HAP-1 (cell line): ENCODE results near the gene PGM1.
"Not testable (repeated sequence)": the region's sequence is repeated elsewhere in the genome, so short reads cannot be mapped to it uniquely, and the experiment has no call there.

Source experiments
- DNase-seq, 2 experiments: peaks; one replicate each; pipeline ENCODE4 v3.0.0-alpha.2; 2016 to 2020; ENCODE audit warnings: low spot score in 2 of 2
- H3K27me3 ChIP-seq: fragments of 250-450 bp; sonication (Bioruptor Pico); 2 replicates; pipeline ENCODE4 v1.5.1; 2020; ENCODE audit warnings: low read depth, mild to moderate bottlenecking, moderate library complexity
- H3K36me3 ChIP-seq: fragments of 250-450 bp; sonication (Bioruptor Pico); replicated peaks from 2 replicates; pipeline ENCODE4 v1.5.1; 2020; ENCODE audit warnings: mild to moderate bottlenecking
- H3K4me1 ChIP-seq: fragments of 250-450 bp; sonication (Bioruptor Pico); 2 replicates; pipeline ENCODE4 v1.5.1; 2020; ENCODE audit warnings: mild to moderate bottlenecking
- H3K4me3 ChIP-seq: fragments of 250-450 bp; sonication (Bioruptor Pico); 2 replicates; pipeline ENCODE4 v1.5.1; 2020; ENCODE audit warnings: mild to moderate bottlenecking, moderate library complexity
- H3K9me3 ChIP-seq: fragments of 250-450 bp; sonication (Bioruptor Pico); 2 replicates; pipeline ENCODE4 v1.5.1; 2020; ENCODE audit warnings: mild to moderate bottlenecking, moderate library complexity
- in situ Hi-C: fragments of 300-500 bp; cut with MboI; formaldehyde crosslinking; loops from 3 replicates; pipeline ENCODE4 v1.14.3; 2020; ENCODE audit warnings: low sequenced_read_pairs, inconsistent platforms, mixed read lengths

Gene PGM1

GRCh38 chr1:63593303-63593885 is at the start of gene PGM1:
Gene PGM1 (plus strand): TSS chr1:63593411. CDS start chr1:63593489, 78 bp downstream.
- H3K36me3 ChIP-seq, result no peaks in the 10 kb centered on the region
- no peaks in the 10 kb centered on the region for H3K9me3 ChIP-seq
- peak; percentile 46 to 81 for DNase-seq
- peaks cover 4% of the 10 kb centered on the region; the same call in 1 of the 2 replicates for H3K4me1 ChIP-seq
- H3K27me3 ChIP-seq, result no peaks in the 10 kb centered on the region
- H3K4me3 ChIP-seq, result peak within 1 kb of the TSS; percentile 69
- in situ Hi-C loops, result no loop called here

- in situ Hi-C loops, result no loop called here
Observed at GRCh38 chr1:63545780-63546179, 47.4 kb upstream of the PGM1 start.

DNA sequence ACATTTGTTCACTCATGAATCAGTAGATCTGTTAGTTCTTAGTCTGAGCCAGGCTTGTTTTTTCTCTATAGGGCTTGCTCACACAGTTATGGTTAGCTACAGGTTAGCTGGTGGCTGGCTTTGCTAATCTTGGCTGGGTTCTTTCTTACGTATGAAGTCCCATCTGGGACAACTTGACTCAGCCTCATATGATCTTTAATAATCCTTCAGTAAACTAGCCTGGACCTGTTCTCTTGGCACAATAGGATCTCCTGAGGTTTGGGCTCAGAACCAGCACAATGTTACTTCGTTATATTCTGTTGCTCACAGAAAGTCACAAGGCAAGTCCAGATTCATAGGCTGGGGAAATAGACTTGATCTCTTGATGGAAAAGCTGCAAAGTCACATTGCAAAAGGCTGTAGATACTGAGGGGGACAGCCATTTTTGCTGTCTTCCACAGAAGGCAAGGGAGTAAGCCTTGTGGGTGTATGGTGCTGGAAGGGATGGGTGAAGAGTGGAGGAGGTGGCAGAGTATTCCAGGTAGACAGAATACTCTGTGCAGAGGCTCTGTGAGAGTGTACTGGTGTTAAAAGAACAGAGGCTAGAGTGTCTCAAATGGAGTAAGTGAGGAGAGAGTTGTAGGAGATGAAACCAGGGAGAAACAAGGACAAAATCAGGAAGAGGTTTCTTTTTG is 45.5 kb upstream of the PGM1 start:
- no peak overlapping the region for H3K4me3 ChIP-seq
- H3K27me3 ChIP-seq, result no peaks in the 10 kb centered on the region
- no peak for DNase-seq
- H3K4me1 ChIP-seq, result no peaks in the 10 kb centered on the region
- no peaks in the 10 kb centered on the region for H3K36me3 ChIP-seq
- in situ Hi-C loops, result no loop called here
- H3K9me3 ChIP-seq, result no peaks in the 10 kb centered on the region; the same call in 1 of the 2 replicates

More at GRCh38 chr1:63545780-63546179, 47.4 kb upstream of the PGM1 start:
- H3K27me3 ChIP-seq, result no peaks in the 10 kb centered on the region
- no peak for DNase-seq
- no peaks in the 10 kb centered on the region for H3K4me1 ChIP-seq
- no peaks in the 10 kb centered on the region for H3K36me3 ChIP-seq
- H3K9me3 ChIP-seq, result no peaks in the 10 kb centered on the region; the same call in 1 of the 2 replicates
- no peak overlapping the region for H3K4me3 ChIP-seq

- Histone ChIP-seq H3K4me1 (no peaks in the 10 kb centered on the region), H3K36me3 (no peaks in the 10 kb centered on the region), H3K27me3 (no peaks in the 10 kb centered on the region), H3K9me3 (no peaks in the 10 kb centered on the region), H3K4me3 (no peak overlapping the region)
- in situ Hi-C loops, result no loop called here
- no peak for DNase-seq
Observed at GRCh38 chr1:63548303-63548702, 44.9 kb upstream of the PGM1 start.

DNA sequence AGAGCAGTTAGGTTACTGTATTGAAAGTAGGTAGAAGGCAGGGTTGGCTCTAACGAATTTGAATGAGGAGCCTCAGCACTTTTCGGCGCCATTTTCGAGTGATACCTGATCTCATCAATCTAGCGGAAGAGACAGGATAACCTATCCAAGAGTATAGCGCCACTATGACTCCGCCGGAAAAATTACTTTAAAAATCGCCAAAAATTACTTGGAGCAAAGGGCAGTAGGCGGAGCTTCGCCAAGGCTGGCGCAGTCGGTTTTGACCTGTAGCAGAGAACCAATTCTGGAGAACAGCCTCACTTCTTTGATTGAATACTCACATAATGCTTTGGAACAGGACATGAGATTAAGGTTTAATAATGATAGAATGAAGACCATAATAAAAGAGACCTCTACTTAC is 44.3 kb upstream of the PGM1 start:
- Histone ChIP-seq H3K36me3 (no peaks in the 10 kb centered on the region), H3K4me1 (no peaks in the 10 kb centered on the region), H3K4me3 (no peak overlapping the region), H3K27me3 (no peaks in the 10 kb centered on the region), H3K9me3 (no peaks in the 10 kb centered on the region)
- DNase-seq, result no peak
- in situ Hi-C loops, result no loop called here

DNA sequence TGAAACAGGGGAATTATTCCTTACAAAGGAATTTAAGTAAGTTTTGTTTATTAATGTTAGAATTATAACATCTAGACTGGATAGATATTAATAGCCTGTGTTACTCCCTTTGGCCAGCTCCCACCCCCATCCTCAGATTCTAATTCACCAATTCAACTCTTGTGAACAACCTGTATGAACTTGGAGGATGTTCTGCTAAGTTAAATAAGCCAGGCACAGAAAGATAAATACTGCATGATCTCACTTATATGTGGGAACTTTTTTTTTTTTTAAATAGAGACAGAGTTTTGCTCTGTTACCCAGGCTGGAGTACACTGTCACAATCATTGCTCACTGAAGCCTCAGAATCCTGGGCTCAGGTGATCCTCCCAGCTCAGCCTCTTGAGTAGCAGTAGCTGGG is 37.7 kb upstream of the PGM1 start:
- in situ Hi-C loops, result no loop called here
- Histone ChIP-seq H3K36me3 (no peaks in the 10 kb centered on the region), H3K4me3 (no peak overlapping the region), H3K27me3 (no peaks in the 10 kb centered on the region), H3K9me3 (no peaks in the 10 kb centered on the region), H3K4me1 (no peaks in the 10 kb centered on the region)
- no peak for DNase-seq

- Histone ChIP-seq H3K9me3 (no peaks in the 10 kb centered on the region), H3K36me3 (no peaks in the 10 kb centered on the region), H3K4me3 (no peak overlapping the region), H3K27me3 (no peaks in the 10 kb centered on the region), H3K4me1 (no peaks in the 10 kb centered on the region)
- in situ Hi-C loops, result no loop called here
- peak in 1 of 2 experiments; percentile 61 for DNase-seq
Observed at GRCh38 chr1:63557365-63557987, 35.7 kb upstream of the PGM1 start.

- H3K9me3 ChIP-seq, result no peaks in the 10 kb centered on the region
- no peak for DNase-seq
- H3K4me1 ChIP-seq, result no peaks in the 10 kb centered on the region
- no peaks in the 10 kb centered on the region for H3K27me3 ChIP-seq
- in situ Hi-C loops, result no loop called here
- no peaks in the 10 kb centered on the region for H3K36me3 ChIP-seq
- H3K4me3 ChIP-seq, result no peak overlapping the region
Observed at GRCh38 chr1:63559357-63559756, 33.9 kb upstream of the PGM1 start.

DNA sequence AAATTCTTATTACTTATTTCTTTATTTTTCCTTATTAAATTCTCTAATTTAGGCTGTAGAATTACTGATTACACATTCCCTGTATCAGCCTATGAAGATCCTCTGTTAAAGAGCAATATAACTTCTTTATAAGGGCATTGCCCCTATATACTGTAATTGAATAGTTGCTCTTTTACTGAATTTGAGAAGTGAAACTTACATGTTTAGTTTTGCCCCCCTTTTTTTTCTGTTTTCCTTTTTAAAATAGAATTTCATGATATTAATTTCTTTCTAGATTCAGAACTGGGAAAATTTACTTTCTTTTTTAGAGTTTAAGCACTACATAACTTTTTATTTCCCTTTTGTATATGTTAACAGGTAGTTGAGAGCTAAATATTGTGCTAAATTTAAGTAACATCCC is 29.5 kb upstream of the PGM1 start:
- no peaks in the 10 kb centered on the region for H3K27me3 ChIP-seq
- DNase-seq, result no peak
- H3K4me1 ChIP-seq, result no peaks in the 10 kb centered on the region
- in situ Hi-C loops, result no loop called here
- H3K4me3 ChIP-seq, result no peak overlapping the region
- H3K36me3 ChIP-seq, result no peaks in the 10 kb centered on the region
- no peaks in the 10 kb centered on the region; the same call in 1 of the 2 replicates for H3K9me3 ChIP-seq

- H3K9me3 ChIP-seq, result no peaks in the 10 kb centered on the region; the same call in 1 of the 2 replicates
- H3K27me3 ChIP-seq, result no peaks in the 10 kb centered on the region
- H3K36me3 ChIP-seq, result no peaks in the 10 kb centered on the region
- DNase-seq, result no peak
- no peaks in the 10 kb centered on the region for H3K4me1 ChIP-seq
- in situ Hi-C loops, result no loop called here
- H3K4me3 ChIP-seq, result no peak overlapping the region
Observed at GRCh38 chr1:63569068-63569467, 24.1 kb upstream of the PGM1 start.

- H3K4me1 ChIP-seq, result no peaks in the 10 kb centered on the region
- no peak overlapping the region for H3K4me3 ChIP-seq
- no peaks in the 10 kb centered on the region for H3K36me3 ChIP-seq
- H3K27me3 ChIP-seq, result no peaks in the 10 kb centered on the region
- in situ Hi-C loops, result no loop called here
- DNase-seq, result no peak
- no peaks in the 10 kb centered on the region for H3K9me3 ChIP-seq
Observed at GRCh38 chr1:63569640-63570316, 23.4 kb upstream of the PGM1 start.

GRCh38 chr1:63572686-63573085 is 20.5 kb upstream of the PGM1 start:
- H3K27me3 ChIP-seq, H3K36me3 ChIP-seq, H3K4me1 ChIP-seq, H3K9me3 ChIP-seq, in situ Hi-C loops, DNase-seq, H3K4me3 ChIP-seq: not testable (repeated sequence)

DNA sequence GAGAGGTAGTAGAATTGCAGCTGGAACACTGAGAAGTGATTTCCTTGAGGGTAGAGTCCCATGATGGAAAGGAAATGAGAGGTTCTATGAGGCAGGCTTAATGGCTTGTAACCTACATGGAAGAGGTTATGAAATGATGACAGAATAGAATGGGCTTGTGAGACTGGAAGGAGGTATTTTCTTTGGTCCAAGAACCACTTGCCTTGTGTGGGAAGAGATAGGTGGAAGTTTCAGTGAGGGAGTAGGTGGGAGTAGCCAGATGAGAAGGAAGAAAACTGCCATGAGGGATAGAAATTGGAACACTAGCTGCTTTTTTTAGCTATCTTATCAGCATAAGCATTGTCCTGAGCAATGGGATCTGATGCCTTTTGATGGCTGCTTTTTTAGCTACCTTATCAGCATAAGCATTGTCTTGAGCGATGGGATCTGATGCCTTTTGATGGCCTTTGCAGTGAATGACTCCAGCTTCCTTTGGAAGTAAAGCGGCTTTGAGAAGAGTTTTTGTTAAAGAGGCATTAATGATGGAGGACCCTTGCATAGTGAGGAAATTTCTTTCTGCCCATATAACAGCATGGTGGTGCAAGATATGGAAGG is 18.9 kb upstream of the PGM1 start:
- H3K4me1 ChIP-seq, H3K4me3 ChIP-seq, H3K36me3 ChIP-seq, H3K27me3 ChIP-seq, in situ Hi-C loops, DNase-seq, H3K9me3 ChIP-seq: not testable (repeated sequence)
